NT2/D1 (cell line): Measurements from ENCODE around the gene ZNF500.

Experiments
- DNase-seq: peaks from one replicate; pipeline ENCODE4 v3.0.0-alpha.2; 2011; ENCODE audit warnings: low read depth, low spot score
- H3K27me3 ChIP-seq: 2 replicates; pipeline ENCODE4 v1.6.0; 2011; ENCODE audit warnings: mild to moderate bottlenecking; ENCODE audit not compliant: insufficient read length, insufficient read depth
- H3K36me3 ChIP-seq: 2 replicates; pipeline ENCODE4 v1.6.1; 2011; ENCODE audit warnings: mild to moderate bottlenecking, low read length, mixed read lengths; ENCODE audit not compliant: insufficient read depth, insufficient read length
- H3K4me1 ChIP-seq: 2 replicates; pipeline ENCODE4 v1.5.1; 2011; ENCODE audit not compliant: insufficient read depth, insufficient read length
- H3K4me3 ChIP-seq: 2 replicates; pipeline ENCODE4 v1.5.1; 2011; ENCODE audit warnings: low read depth; ENCODE audit not compliant: insufficient read length
- H3K9ac ChIP-seq: 2 replicates; pipeline ENCODE4 v1.6.0; 2011; ENCODE audit warnings: low read depth; ENCODE audit not compliant: insufficient read length
- H3K9me3 ChIP-seq: 2 replicates; pipeline ENCODE4 v1.5.1; 2011; ENCODE audit warnings: mild to moderate bottlenecking, low read length; ENCODE audit not compliant: insufficient read depth
- SUZ12 ChIP-seq: IDR thresholded peaks from 2 replicates; pipeline ENCODE4 v1.6.1; 2011; ENCODE audit not compliant: insufficient read length, insufficient read depth; ENCODE audit errors: extremely low read depth
- YY1 ChIP-seq: IDR thresholded peaks from 2 replicates; pipeline ENCODE4 v1.6.1; 2011; ENCODE audit not compliant: insufficient read length, insufficient read depth
- ZNF274 ChIP-seq: IDR thresholded peaks from 2 replicates; pipeline ENCODE4 v1.6.1; 2011; ENCODE audit warnings: mild to moderate bottlenecking, low read depth, low read length

ZNF500 gene

DNA sequence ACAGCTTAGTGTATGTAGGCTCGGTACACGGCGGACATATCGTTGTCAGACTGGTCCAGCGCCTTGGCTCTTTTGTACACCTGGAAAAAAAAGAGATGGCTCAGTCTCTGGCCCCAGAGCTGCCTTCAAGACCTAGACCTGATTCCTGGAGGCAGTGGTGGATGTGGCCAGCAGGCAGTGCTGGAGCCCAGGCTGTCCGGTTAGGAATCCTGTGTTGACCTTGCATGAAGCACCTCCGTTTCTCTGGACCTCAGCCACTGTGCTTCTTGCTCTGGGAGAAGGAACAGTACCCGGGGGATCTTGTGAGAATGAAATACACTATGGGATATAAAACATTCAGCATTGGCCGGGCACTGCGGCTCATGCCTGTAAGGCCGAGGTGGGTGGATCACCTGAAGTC lies 38.3 kb upstream of the ZNF500 start:
- Histone ChIP-seq H3K4me1 (peaks cover 31% of the 10 kb centered on the region), H3K4me3 (no peak overlapping the region), H3K27me3 (peaks cover 3% of the 10 kb centered on the region), H3K9ac (no peak overlapping the region), H3K36me3 (peaks cover 64% of the 10 kb centered on the region), H3K9me3 (no peaks in the 10 kb centered on the region)
- no peak for TF ChIP-seq YY1
- no peak for DNase-seq

GRCh38 chr16:4803898-4804762 lies 37.2 kb upstream of the ZNF500 start:
- TF ChIP-seq ZNF274 (no peak), YY1 (no peak), SUZ12 (no peak)
- Histone ChIP-seq H3K4me3 (no peak overlapping the region), H3K27me3 (peaks cover 3% of the 10 kb centered on the region), H3K9me3 (no peaks in the 10 kb centered on the region), H3K9ac (peak overlapping the region; percentile 17), H3K4me1 (peaks cover 38% of the 10 kb centered on the region), H3K36me3 (peaks cover 65% of the 10 kb centered on the region)
- DNase-seq, result no peak

DNA sequence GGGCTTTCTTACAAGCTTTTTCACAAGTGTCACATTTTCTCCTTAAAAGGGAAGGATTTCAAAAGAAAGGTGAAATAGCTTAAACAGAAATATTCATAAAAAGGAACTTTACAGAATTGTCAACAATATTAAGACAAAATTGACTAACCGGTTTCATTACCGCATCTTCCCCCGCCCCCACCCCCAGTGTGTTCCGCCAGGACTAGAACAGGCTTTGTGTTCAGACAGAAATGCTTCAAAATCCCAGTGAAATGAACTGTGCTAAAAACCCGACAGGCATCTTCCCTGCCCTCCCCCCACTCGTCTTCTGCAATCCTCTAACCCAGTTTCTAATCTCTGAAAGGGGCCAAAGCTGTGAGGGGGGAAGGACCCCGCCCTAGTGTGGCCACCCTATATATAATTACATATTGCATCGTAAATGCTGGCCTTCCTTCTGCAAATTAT lies 36.5 kb upstream of the ZNF500 start:
- Histone ChIP-seq H3K27me3 (peaks cover 3% of the 10 kb centered on the region), H3K4me3 (peak overlapping the region; percentile 74), H3K4me1 (peaks cover 38% of the 10 kb centered on the region), H3K36me3 (peaks cover 62% of the 10 kb centered on the region), H3K9ac (peak overlapping the region; percentile 17), H3K9me3 (no peaks in the 10 kb centered on the region)
- no peak for DNase-seq
- TF ChIP-seq YY1, result no peak
- TF ChIP-seq ZNF274, result no peak
- no peak for TF ChIP-seq SUZ12

DNA sequence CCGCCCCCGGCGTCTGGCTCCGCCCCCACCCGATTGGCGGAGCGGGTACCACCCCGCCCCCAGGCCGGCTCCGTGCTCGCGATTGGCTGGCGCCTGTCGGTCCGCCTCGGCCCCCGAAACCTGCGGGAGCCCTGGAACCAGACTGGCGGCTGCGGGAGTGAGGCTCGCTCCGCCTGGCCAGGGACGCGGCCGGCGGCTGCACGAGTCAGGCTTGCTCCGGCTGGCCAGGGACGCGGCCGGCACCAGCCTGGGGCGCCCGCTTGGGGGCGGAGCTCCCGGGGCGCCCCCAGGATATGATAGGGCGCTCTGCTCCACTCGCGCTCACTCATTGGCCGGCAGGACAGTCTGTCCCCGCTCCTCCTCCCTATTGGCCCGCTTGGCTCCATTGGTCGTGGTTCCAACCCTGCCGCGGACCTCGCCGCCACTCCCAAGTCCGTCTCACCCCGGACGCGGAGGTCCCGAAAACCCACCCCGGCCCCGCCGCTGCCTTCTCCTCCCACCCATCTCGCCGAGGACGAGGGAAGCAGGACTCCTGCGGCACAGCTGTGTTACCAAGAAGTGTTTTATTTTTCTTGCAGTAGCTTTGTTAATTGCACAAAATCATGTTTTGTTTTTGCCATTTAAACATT lies 35.8 kb upstream of the ZNF500 start:
- TF ChIP-seq YY1 (no peak), ZNF274 (no peak), SUZ12 (no peak)
- peaks cover 38% of the 10 kb centered on the region for H3K4me1 ChIP-seq
- DNase-seq, result peak; percentile 83
- H3K36me3 ChIP-seq, result peaks cover 62% of the 10 kb centered on the region
- peaks cover 3% of the 10 kb centered on the region for H3K27me3 ChIP-seq
- no peaks in the 10 kb centered on the region for H3K9me3 ChIP-seq
- H3K4me3 ChIP-seq, result peak overlapping the region; percentile 74
- H3K9ac ChIP-seq, result peak overlapping the region; percentile 92

DNA sequence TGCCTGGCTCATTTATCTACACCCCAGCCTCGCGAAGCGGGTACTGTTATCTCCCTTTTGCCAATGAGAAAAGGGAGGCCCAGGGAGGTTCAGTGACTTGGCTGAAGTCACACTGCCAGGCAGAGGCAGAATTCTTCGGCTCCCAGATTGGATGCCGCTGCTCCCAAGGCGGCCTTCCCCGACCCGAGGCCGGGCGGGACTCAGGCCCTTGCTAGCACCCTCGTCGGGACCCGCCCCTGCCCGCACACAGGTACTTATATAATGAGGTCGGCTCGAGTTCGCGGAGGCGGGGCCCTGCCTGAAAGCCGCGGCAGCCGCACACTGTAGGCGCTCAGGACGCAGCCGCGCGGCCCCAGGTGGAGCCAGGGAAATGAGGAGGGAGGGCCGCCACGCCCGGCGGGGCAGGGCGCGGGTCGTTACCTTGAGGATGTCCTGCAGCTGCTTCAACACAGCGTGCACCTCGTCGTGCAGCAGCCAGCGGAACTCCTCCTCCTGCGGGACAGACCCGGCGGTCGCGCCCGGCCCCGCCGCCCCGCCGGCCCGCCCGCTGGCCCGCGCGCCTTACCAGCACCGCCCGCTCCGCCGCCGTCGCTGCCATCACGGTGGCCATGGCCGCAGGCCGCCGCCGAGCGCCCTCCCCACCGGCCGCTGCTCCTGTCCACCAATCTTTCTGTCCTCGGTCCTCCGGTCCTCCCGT lies 35.1 kb upstream of the ZNF500 start, which contains the start of gene ROGDI:
Gene ROGDI, minus strand, starts transcription at position 672 of the 697 bp plus-strand sequence. Its CDS starts 62 bp downstream, at position 610.
- peaks cover 3% of the 10 kb centered on the region for H3K27me3 ChIP-seq
- H3K36me3 ChIP-seq, result peaks cover 62% of the 10 kb centered on the region
- peak within 1 kb of the TSS; percentile 74 for H3K4me3 ChIP-seq
- H3K9me3 ChIP-seq, result no peaks in the 10 kb centered on the region
- H3K9ac ChIP-seq, result peak within 1 kb of the TSS; percentile 92
- peaks cover 40% of the 10 kb centered on the region for H3K4me1 ChIP-seq
- peak; percentile 71 for DNase-seq
- TF ChIP-seq YY1 (no peak), ZNF274 (no peak), SUZ12 (no peak)

DNA sequence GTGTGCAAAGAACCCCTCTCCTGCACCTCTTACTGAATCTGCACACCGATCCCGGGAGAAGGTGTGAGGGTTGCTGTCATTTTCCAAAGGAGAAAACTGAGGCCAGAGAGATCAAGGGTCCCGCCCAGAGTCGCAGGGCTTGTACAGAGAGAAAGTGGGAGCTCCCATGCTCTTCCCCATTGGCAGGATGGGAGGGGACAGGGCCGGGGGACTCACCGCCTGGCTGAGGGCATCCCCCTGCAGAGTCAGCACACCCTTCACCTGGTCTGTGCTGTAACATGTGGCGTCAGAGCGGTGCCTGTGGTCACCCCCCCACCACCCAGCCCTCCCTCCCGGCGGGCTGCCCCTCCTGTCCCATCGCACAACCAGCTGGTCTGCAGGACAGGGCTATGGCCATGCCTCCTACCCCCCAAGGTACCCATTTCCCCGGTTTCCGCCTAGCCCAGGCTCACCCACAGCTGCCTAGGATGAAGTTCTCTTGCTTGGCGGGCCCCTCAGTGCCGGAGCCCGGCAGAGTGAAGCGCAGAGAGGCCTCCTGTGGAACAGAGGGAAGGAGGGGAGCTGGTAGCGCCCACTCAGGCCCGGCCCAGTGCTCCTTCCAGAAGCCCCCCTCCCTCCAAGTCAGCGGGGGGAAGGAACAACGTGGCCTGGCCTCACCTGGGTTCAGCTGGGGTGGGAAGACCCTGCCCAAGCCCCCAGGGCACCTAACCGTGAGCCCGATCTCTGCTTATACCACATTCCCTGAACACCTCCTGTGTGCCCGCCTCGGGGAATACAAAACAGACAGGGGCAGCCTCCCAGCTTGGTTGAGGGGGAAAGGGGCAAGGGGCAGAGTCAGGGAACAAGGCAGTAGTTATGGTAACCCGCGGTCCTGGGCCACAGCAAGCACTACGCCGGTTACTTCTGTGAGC lies 34.3 kb upstream of the ZNF500 start:
- TF ChIP-seq SUZ12, result no peak
- no peak for TF ChIP-seq YY1
- no peak for TF ChIP-seq ZNF274
- peak overlapping the region; percentile 74 for H3K4me3 ChIP-seq
- H3K4me1 ChIP-seq, result peaks cover 43% of the 10 kb centered on the region
- peaks cover 62% of the 10 kb centered on the region for H3K36me3 ChIP-seq
- H3K9ac ChIP-seq, result peak overlapping the region; percentile 92
- no peak for DNase-seq
- H3K27me3 ChIP-seq, result peaks cover 3% of the 10 kb centered on the region
- H3K9me3 ChIP-seq, result no peaks in the 10 kb centered on the region
